Stomach (tissue), 4 donors: Measurements from ENCODE around the gene ZNF155.
"Not testable (repeated sequence)": the region's sequence is repeated elsewhere in the genome, so short reads cannot be mapped to it uniquely, and the experiment has no call there.

Experiments used
- CTCF ChIP-seq, 7 experiments: fragments of 450-650 bp in 4 of 7; fragments of 200-600 bp in 3 of 7; sonication (generic) in 3 of 7; IDR thresholded peaks; one replicate each; pipeline ENCODE4 v1.5.1; 2016 to 2019; ENCODE audit warnings: antibody characterized with exemption in 7 of 7, control low read depth in 2 of 7, mild to moderate bottlenecking in 1 of 7
- EP300 ChIP-seq: sonication (generic); formaldehyde crosslinking; IDR thresholded peaks from one replicate; pipeline ENCODE4 v1.6.1; 2017; ENCODE audit warnings: antibody characterized with exemption
- POLR2A ChIP-seq, 4 donors: fragments of 450-650 bp; IDR thresholded peaks; one replicate each; pipeline ENCODE4 v1.6.1; 2016; ENCODE audit warnings: antibody characterized with exemption in 4 of 4, control low read depth in 2 of 4, mild to moderate bottlenecking in 1 of 4, moderate library complexity in 1 of 4
- POLR2AphosphoS5 ChIP-seq, 3 donors: sonication (generic); formaldehyde crosslinking; IDR thresholded peaks; one replicate each; pipeline ENCODE4 v1.6.1; 2016; ENCODE audit warnings: antibody characterized with exemption in 3 of 3

GRCh38 chr19:43947412-43947811 lies 36.6 kb upstream of the ZNF155 start:
- not testable (repeated sequence) for TF ChIP-seq CTCF (IDR thresholded peaks at IDR 0.05); POLR2AphosphoS5 (IDR thresholded peaks at IDR 0.05); POLR2A (IDR thresholded peaks at IDR 0.05); EP300
